ENCODE measurements around the gene MSRB2.
A peak's percentile ranks its signal among the peaks of the same experiment; 100 is the strongest.
"Not testable (repeated sequence)": the region's sequence is repeated elsewhere in the genome, so short reads cannot be mapped to it uniquely, and the experiment has no call there.

MSRB2 gene

DNA sequence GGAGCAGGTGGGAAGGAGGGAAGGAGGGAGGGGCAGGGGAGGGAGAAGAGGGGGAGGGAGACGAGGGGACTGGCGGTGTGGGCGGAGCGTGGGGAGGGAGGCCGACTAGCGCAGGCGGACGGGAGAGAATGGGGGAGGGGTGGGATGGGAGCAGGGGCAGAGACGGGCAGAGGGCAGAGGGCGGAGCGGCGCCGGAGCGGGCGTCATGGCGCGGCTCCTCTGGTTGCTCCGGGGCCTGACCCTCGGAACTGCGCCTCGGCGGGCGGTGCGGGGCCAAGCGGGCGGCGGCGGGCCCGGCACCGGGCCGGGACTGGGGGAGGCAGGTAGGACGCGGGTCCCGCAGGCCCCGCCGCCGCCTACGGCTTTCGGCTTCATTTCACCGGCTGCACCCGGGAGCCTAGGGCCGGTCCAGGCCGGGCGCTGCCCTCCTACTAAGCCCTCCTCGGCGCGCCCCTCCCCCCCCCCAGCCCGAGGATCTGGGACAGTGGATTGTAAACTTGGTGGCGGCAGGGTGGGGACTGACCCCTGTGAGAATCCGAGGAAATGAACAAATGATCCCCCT lies at the start of gene MSRB2:
TSS of gene MSRB2 (plus strand) at position 176 of the 562 bp plus-strand sequence. CDS start at position 206, 30 bp downstream.
- FAIRE-seq, result peak; percentile 93

DNA sequence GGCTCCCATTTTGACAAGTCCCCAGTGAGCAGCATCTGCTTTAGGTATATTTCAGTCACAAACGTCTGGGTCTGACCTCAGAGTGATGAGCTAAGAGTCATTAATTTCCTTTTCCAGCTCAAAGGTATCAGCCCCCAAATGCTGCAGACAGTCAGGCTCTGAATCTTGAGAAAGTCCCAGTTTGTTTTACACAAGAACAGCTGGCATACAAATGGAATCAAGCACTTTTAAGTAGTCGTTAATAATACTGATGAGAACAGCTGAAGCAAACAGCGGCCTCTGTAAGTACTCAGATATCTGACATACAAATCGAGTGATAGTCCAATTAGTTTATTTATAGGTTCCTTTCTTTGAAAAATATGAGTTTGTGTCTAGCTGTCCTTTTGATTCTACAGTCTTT lies 49.4 kb upstream of the MSRB2 start:
- FAIRE-seq (no peak), DNase-seq (ENCODE audit: insufficient read length, low spot score) (no peak)

More for the DNA sequence above, at the start of gene MSRB2:
- peak; percentile 84 for DNase-seq (ENCODE audit: insufficient read length, low spot score)

DNA sequence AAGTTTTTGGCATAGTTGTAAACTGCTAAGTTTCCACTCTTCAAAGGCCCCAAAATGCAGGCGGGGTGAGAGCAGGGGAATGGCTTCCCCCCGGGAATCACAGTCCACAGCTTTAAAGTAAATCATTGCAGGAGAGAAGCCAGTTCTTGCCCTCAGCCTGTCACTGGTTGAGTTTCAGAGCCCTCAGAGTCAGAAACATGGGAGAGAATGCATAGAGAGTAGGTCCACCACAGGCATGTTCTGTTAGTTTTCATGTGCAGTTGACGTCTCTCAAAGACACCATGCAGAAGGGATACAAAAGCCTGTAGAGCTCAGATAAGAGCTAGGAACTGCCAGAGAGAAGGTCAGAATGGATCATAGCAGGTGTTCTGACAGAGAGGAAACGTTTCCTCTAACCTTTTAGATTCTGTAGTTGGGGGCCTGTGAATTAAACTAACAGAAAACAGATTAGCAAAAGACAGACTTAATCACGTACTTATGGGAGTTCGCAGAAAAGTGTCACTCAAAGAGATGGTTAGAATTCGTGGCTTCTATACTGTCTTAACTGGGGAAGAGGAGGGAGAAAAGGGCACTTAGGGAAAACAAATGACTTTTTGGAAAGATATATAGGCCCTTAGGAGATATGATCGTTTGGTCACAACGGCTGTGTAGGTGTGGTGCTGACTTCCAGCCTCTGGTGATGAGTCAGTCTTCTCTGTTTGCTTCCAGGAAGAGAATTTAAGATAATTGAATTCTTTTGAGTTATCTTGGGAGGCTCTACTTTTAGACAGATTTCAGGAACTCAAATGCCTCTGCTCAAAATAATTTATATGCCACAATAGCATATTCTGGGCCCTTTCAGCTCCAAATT lies 48.0 kb upstream of the MSRB2 start:
- FAIRE-seq (no peak), DNase-seq (ENCODE audit: insufficient read length, low spot score) (no peak)

DNA sequence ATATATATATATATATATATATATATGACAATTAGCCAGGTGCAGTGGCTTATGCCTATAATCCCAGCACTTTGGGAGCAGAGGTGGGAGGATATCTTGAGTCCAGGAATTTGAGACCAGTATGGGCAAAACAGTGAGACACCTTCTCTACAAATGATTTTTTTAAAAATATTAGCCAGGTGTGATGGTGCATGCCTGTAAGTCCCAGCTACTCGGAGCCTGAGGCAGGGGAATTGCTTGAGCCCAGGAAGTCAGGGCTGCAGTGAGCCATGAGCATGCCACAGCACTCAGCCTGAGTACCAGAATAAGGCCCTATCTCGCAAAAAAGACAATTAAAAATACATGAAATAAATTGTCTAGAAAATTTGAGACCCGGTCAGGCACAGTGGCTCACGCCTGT lies 47.2 kb upstream of the MSRB2 start:
- no peak for FAIRE-seq
- DNase-seq (ENCODE audit: insufficient read length, low spot score), result no peak

DNA sequence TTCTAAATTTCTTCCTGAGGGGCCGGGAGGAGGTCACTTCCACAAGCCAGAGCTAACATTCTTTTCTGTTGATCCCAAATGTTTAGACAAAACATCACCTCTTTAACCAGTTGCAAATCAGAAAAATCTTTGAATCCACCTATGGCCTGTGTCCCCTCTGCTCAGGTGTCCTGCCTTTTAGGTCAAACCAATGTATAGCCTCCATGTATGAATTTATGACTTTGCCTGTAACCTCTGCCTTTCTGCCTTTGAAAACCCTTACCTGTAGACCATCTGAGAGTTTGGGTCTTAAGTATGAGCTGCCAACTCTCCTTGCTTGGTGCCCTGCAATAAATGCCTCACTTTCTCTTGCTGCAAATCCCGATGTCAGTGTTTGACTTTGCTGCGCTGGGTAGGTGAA lies 44.1 kb upstream of the MSRB2 start:
- DNase-seq (ENCODE audit: insufficient read length, low spot score) (no peak), FAIRE-seq (no peak)

DNA sequence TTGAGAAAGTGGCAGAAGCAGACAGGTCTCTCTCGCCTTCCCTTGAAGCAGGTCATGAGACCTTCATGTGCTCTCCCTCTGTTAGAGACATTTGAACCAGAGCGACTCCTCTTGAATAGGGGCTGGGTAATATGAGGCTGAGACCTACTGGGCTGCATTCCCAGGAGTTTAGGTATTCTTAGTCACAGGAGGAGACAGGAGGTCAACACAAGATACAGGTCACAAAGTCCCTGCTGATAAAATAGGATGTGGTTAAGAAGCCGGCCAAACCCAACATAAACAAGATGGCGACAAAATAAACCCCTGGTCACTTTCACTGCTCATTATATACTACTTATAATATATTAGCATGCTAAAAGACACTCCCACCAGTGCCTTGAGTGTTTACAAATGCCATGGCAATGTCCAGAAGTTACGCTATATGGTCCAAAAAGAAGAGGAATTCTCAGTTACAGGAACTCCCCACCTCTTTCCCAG lies 43.5 kb upstream of the MSRB2 start:
- DNase-seq (ENCODE audit: insufficient read length, low spot score), result no peak
- no peak for FAIRE-seq

DNA sequence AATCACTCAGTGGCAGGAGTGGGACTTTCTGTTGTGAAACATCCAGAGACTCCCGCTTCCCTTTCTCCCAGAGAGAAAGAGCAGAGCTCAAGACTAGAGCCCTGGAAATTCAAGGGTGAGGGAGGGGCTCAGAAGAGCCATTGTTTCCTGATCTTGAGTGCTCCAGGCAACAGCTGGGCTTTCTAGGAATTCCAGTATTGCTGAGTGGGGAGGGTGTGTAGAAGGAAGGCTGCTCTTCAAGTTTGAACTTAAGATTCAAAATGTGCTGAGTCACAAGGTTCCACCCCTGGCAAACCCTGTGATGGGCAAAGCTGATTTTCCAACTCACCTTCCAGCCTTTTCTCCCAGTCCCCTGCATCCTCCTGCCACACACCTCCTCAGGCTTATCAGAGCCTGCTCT lies 42.3 kb upstream of the MSRB2 start:
- no peak for DNase-seq (ENCODE audit: insufficient read length, low spot score)
- no peak for FAIRE-seq

DNA sequence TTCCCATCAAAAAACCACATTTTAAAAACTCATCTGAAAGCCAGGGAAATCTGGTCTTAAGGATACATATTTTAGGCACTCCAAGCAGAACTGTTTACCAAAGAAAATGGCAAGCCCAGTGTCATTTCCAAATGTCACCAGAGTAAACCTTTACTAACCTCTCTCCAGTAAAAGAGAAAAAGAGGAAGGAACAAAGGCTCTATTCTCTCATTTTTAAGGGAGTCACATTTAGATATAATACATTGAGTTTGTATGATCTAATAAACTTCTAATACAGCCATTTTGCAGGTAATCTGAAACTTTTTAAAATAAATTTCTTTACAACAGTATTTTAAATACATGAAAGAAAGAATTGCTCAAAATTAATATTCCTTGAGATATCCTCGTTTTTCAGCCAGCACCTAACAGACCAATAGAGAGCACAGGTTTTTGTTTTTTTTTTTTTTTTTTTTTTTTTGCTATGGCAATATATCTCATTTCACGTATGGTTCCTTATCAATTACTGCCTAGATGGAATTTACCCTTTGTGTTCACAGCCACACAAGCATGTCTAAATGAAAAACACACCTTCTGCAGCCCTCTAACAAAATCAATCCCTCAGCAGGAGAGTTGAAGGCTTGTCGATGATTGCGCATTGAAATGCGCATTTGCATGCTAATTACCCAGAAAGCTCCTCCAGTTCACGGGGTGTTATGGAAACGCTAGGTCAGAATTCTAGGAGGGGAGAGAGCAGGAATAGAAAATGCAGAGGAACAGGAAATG lies 39.8 kb upstream of the MSRB2 start:
- FAIRE-seq (no peak), DNase-seq (ENCODE audit: insufficient read length, low spot score) (no peak)

DNA sequence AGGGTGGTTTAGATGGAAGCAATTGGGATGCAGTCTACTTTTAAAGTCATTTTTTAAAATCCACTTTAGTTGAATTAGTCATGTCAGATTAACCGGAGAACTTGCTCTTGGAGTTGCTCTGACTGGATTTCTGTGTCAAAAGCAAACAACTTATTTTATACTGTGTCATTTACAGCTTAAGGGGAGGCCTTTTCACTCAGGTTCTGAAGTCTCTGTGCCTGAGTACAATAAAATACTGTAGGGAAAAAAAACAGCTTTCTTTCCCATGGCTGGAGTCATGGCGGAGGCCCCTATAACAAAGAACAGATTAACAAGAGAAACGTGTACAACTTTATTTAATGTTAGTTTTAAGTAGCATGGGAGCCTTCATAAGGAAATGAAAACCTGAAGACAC lies 39.2 kb upstream of the MSRB2 start:
- no peak for FAIRE-seq
- no peak for DNase-seq (ENCODE audit: insufficient read length, low spot score)

DNA sequence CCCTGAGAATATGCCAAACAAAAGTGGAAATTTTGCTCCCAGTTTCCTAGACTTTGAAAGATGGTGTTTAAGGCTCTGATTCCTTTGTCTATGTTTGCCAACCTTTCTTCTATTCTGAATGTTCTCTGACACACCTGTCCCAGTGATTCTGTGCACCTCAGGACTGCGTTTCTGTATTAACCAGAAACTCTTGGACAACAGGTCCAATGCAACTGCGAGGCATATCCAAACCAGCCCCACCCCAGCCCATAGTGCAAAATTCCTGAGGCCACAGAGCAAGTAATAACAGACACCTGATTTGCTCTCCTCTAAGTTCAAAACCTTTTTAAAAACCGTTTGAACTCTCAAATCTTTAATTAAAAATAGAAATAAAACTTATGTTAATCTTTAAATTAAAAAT lies 37.0 kb upstream of the MSRB2 start:
- FAIRE-seq (no peak), DNase-seq (ENCODE audit: insufficient read length, low spot score) (no peak)

DNA sequence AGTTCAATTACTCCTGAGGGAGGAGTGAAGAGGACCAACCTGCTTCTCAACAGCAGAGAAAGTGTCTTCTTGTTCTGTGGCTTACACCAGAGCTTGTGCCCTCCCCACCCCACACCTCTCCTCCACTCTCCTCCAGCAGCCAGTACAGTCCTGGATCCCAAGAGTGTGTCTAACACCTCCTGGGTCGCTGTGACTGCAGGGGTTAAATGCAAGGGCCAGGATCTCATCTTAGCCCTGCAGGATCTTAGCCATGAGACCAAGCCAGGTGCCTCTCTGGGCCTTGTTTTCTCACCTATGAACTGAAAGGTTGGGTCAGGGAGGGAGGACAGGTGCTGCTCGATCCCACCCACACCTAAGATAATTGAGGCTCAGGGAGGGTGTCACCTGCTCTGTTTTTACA lies 34.5 kb upstream of the MSRB2 start:
- FAIRE-seq (no peak), DNase-seq (ENCODE audit: insufficient read length, low spot score) (no peak)

DNA sequence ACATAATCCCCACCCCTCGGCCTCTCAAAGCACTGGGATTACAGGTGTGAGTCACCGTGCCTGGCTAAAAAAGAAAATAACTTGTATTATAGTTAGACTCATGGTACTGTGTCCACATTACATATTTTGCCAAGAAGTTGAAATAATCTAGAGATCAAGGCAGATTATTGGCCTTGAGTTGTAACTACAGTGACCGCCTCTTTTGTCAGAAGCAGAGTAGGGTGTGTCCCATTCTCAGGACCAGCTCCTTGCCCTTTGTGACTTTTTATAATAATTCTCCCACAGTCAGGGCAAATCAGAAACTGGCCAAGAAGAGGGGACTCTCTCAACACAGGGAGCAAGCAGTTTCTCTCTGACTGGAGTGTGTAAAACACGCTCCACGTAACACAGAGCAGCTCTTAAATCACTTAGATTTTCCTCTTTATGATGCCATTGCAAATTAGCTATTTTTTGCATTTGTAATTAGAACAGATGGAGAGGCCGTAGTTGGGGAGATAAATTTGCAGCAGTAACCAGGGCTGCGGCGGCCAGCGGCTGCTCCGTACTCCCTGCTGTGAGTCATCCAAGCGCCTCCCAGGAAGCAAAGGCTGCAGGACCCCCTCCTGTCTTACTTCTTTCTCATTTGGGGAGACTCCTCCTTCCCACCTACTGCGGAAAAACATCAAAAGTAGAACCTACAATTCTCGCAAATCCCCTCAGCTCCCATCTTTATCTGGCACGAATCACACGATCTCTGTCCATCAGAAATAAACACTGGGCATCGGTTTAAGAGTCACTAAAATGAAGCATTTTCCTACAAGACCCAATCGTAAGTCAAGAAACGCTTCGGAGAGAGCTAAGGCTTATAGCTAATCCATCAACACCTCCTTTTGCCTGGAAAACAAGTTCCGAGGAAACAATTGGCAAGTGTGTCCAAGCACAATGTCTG lies 32.1 kb upstream of the MSRB2 start:
- no peak for FAIRE-seq

DNA sequence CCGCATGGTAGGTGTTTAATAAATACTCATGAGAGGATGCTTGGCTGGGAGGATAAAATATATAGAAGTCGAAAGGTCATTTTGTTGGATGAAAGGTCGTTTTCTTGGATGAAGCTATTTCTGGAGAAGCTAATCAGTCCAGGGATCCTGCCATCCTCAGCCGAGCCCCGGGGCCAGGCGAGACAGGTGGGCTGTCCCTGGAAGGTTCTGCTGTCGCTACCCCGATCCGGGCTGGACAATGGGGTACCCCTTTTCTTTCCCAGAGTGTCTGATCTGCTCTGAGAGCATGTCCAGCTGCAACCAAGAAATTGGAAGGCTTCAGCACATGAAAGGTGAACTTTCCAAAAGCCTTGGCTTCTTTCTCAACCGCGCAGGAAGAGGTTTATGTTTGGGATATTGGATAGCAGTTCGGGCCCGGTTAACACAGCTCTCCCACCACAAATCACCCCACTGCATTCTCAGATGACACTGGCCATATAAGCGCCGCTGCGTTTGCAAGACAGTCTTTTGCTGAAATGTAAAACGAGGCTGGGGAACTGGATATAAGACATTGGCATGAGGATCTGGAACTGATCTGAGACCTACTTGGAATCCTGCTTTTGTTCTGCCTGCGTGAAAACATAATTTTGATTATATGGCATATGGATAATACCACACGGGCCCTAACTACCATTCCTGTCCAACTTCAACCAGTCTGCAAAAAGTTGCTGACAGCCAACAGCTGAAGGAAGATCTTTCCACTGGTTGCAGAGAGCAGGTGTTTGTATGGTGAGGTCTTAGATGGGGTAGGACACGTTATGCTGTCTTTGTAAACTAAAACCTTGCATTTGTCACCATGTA lies 31.2 kb upstream of the MSRB2 start:
- DNase-seq (ENCODE audit: insufficient read length, low spot score) (no peak), FAIRE-seq (no peak)

More for the DNA sequence above, 32.1 kb upstream of the MSRB2 start:
- no peak for DNase-seq (ENCODE audit: insufficient read length, low spot score)

DNA sequence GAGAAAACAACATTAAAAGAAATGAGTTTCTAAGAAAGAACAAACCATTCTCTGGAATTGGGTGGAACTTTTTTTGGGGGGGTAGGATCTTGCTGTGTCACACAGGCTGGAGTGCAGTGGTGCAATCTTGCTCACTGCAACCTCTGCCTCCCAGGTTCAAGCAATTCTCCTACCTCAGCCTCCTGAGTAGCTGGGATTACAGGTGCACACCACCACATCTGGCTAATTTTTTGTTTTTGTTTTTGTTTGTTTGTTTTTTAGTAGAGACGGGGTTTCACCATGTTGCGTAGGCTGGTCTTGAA lies 30.6 kb upstream of the MSRB2 start:
- DNase-seq (ENCODE audit: insufficient read length, low spot score); FAIRE-seq: not testable (repeated sequence)

DNA sequence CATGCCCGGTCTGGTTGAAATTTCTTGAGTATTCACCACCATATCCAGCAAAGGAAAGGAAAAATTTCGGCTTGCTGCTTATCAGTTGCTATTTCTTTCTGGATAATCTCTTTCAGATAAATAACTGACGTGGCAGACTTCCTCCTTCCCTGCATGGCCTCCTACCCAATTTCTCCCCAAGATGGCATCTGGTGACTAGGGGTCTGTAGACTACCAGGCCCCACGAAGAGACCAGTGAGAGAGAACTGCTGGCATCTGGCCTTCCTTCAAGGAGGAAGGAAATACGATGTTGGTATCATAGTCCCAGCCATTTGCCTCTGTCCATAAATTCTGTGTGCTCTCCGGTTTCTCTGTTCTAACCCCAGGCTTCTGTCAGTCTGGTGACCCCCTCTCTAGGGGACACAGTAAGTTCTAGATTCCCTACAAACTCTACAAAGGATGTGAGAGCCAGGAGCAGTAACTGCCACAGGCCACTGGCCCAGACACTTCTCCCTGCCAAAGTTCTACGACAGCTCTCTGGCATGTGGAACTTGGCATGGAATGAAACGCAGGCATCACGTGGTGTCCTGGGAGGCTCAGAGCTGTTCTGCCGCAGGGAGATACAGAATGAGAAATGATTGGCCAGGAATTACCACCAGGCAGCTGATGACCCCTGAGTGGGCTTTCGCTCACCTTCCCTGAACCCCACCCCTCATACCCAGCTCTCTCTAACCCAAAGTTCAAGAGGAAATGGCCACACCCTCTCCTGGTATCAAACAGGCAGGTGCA lies 30.0 kb upstream of the MSRB2 start:
- FAIRE-seq (no peak), DNase-seq (ENCODE audit: insufficient read length, low spot score) (no peak)

DNA sequence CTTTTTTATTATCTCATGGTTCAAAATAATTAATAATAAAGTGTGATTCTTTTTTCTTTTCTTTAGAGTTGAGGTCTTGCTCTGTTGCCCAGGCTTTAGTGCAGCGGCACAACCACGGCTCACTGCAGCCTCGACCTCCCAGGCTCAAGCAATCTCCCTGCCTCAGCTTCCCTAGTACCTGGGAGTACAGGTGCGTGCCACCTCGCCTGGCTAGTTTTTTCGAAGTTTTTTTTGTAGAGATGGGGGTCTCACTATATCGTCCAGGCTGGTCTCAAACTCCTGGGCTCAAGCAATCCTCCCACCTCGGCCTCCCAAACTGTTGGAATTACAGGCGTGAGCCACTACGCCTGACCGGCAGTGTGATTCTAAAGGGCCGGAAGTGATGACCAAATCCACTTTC lies 28.0 kb upstream of the MSRB2 start:
- DNase-seq (ENCODE audit: insufficient read length, low spot score), result no peak
- no peak for FAIRE-seq

DNA sequence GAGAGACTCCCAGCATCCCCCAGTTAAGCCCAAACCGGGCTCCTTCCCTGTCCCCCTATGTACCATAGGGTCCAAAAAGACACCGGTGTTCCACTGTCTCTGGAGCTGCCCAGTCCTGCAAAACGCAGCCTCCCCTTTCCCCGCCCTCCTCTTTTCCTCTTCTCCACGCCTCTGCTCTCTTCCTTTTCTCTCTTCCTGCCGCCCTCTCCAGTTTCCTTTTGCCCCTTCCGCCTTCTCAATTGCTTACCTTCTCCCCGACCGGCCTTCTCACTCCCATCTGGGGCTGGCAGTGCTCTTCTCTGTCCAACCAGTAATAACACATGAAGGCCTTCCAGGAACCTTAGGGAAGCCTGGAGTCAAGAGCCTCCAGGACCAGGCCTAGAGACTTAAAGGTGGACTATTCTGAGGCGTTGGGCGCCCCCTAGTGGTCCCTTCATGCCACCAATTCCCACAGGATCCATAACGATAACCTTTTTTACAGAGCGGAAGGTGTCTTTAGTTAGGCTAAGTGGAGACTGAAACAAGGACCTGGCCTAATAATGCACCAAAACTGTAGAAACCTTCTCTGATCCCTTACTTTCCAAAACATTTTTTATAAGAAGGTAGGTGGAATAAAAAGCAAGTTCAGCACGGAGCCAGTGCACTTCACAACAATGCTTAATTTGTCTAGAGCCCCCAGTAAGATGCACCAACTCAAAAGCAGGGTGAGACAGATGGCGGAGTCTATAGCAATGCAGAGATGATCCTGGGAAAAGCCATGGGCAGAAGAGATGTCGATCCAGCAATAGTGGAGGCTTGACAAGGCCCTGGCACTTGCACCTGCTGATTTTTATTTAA lies 27.2 kb upstream of the MSRB2 start:
- FAIRE-seq (no peak), DNase-seq (ENCODE audit: insufficient read length, low spot score) (peak; percentile 53)
